ENCODE results near the gene CWC25.
"Not testable (repeated sequence)": the region's sequence is repeated elsewhere in the genome, so short reads cannot be mapped to it uniquely, and the experiment has no call there.

Gene CWC25

GRCh38 chr17:38852771-38853291, 27.7 kb upstream of the CWC25 start:
- no peak for ATAC-seq
- peak; percentile 22 for DNase-seq

- DNase-seq = no peak
- ATAC-seq = no peak
Measured at GRCh38 chr17:38851434-38851833, 26.3 kb upstream of the CWC25 start.

- DNase-seq = no peak
- ATAC-seq = no peak
Measured at GRCh38 chr17:38850374-38850773, 25.3 kb upstream of the CWC25 start.

GRCh38 chr17:38848939-38849605, 24.0 kb upstream of the CWC25 start:
- no peak for ATAC-seq
- no peak for DNase-seq

- ATAC-seq (no peak), DNase-seq (no peak)
Measured at GRCh38 chr17:38848557-38848891, 23.4 kb upstream of the CWC25 start.

GRCh38 chr17:38844261-38844757, 19.2 kb upstream of the CWC25 start:
- no peak for DNase-seq
- no peak for ATAC-seq

GRCh38 chr17:38825762-38826247, 684 bp upstream of the CWC25 start:
- no peak for DNase-seq
- ATAC-seq = no peak

- ATAC-seq = peak; percentile 74
- DNase-seq = no peak
Measured at GRCh38 chr17:38815576-38816193, 9.4 kb downstream of the CWC25 start.

- no peak for DNase-seq
- ATAC-seq = no peak
Measured at GRCh38 chr17:38809828-38810227, 15.3 kb downstream of the CWC25 start.

- no peak for ATAC-seq
- DNase-seq = no peak
Measured at GRCh38 chr17:38800237-38800760, 24.8 kb downstream of the CWC25 start.

GRCh38 chr17:38799501-38800236, 25.5 kb downstream of the CWC25 start, which contains the start of gene PIP4K2B:
TSS of gene PIP4K2B (minus strand) at chr17:38799556. CDS start at chr17:38799424, 132 bp downstream.
- DNase-seq (peak; percentile 90), ATAC-seq (peak; percentile 85)

- peak; percentile 58 for DNase-seq
- ATAC-seq = peak; percentile 29
Measured at GRCh38 chr17:38798614-38799500, 26.3 kb downstream of the CWC25 start.

- ATAC-seq (no peak), DNase-seq (no peak)
Measured at GRCh38 chr17:38797828-38798227, 27.3 kb downstream of the CWC25 start.

- ATAC-seq = no peak
- no peak for DNase-seq
Measured at GRCh38 chr17:38797158-38797490, 28.0 kb downstream of the CWC25 start.

GRCh38 chr17:38796451-38797157, 28.5 kb downstream of the CWC25 start:
- ATAC-seq = no peak
- DNase-seq = no peak

- ATAC-seq = no peak
- no peak for DNase-seq
Measured at GRCh38 chr17:38794221-38794620, 30.9 kb downstream of the CWC25 start.

- ATAC-seq (no peak), DNase-seq (no peak)
Measured at GRCh38 chr17:38791162-38791561, 34.0 kb downstream of the CWC25 start.

GRCh38 chr17:38790148-38790707, 34.9 kb downstream of the CWC25 start:
- not testable (repeated sequence) for ATAC-seq, DNase-seq

GRCh38 chr17:38789185-38789584, 35.9 kb downstream of the CWC25 start:
- ATAC-seq (no peak), DNase-seq (no peak)

GRCh38 chr17:38787999-38788398, 37.1 kb downstream of the CWC25 start:
- not testable (repeated sequence) for DNase-seq, ATAC-seq

GRCh38 chr17:38786372-38786771, 38.7 kb downstream of the CWC25 start:
- ATAC-seq = no peak
- no peak for DNase-seq

Measured in stimulated activated naive CD8-positive, alpha-beta T cell treated with anti-CD3 and anti-CD28 coated beads, Interleukin-15, Interleukin-2, amounts not matched to agents 100 U/mL and 50 U/mL, for 24 hours (primary cell).